Duodenal mucosa (tissue), 2 donors: ENCODE results near the gene CDK8.
"Not testable (repeated sequence)": the region's sequence is repeated elsewhere in the genome, so short reads cannot be mapped to it uniquely, and the experiment has no call there.

ENCODE experiments used
- H3K27ac ChIP-seq: one replicate; pipeline ENCODE4 v1.7.0; 2013; ENCODE audit warnings: low read depth, low read length
- H3K27me3 ChIP-seq, 2 donors: one replicate each; pipeline ENCODE4 v1.7.0; 2013; ENCODE audit warnings: low read length in 2 of 2, control low read depth in 1 of 2; ENCODE audit not compliant: insufficient read depth in 2 of 2, control insufficient read depth in 1 of 2
- H3K36me3 ChIP-seq, 2 donors: one replicate each; pipeline ENCODE4 v1.7.0; 2013; ENCODE audit warnings: low read length in 2 of 2, control low read depth in 1 of 2; ENCODE audit not compliant: insufficient read depth in 2 of 2, control insufficient read depth in 1 of 2
- H3K4me1 ChIP-seq, 2 donors: one replicate each; pipeline ENCODE4 v1.7.0; 2013; ENCODE audit warnings: low read length in 2 of 2, control low read depth in 1 of 2; ENCODE audit not compliant: insufficient read depth in 2 of 2, control insufficient read depth in 1 of 2
- H3K4me3 ChIP-seq, 2 donors: one replicate each; pipeline ENCODE4 v1.7.0; 2013; ENCODE audit warnings: low read length in 2 of 2, low read depth in 1 of 2
- H3K9ac ChIP-seq, 2 donors: one replicate each; pipeline ENCODE4 v1.7.0; 2013; ENCODE audit warnings: low read length in 2 of 2, low read depth in 1 of 2
- H3K9me3 ChIP-seq, 2 donors: one replicate each; pipeline ENCODE4 v1.7.0; 2013; ENCODE audit warnings: low read length in 2 of 2, control low read depth in 1 of 2; ENCODE audit not compliant: control insufficient read depth in 1 of 2

The CDK8 gene

DNA sequence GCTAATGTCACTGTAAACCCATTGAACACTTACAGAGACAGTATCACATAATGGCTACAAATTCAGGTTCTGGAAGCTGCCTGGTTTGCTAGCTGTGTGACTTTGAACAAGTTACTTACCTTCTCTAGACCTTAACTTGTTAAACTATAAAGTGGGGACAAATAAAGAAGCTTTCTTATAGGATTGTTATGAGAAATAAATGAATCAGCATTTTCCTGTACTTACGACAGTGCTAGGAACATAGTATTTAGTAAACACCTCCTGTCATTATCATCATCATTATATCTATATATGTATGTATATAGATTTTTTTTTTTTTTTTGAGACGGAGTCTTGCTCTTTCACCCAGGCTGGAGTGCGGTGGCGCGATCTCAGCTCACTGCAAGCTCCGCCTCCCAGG is 54.9 kb downstream of the CDK8 start:
- H3K27ac ChIP-seq, result no peak overlapping the region
- no peaks in the 10 kb centered on the region for H3K27me3 ChIP-seq
- no peaks in the 10 kb centered on the region for H3K36me3 ChIP-seq
- no peaks in the 10 kb centered on the region for H3K4me1 ChIP-seq
- no peaks in the 10 kb centered on the region for H3K9me3 ChIP-seq
- no peak overlapping the region for H3K4me3 ChIP-seq
- H3K9ac ChIP-seq, result no peak overlapping the region

- H3K9me3 ChIP-seq, result no peaks in the 10 kb centered on the region
- no peak overlapping the region for H3K4me3 ChIP-seq
- no peak overlapping the region for H3K27ac ChIP-seq
- H3K4me1 ChIP-seq, result no peaks in the 10 kb centered on the region
- no peak overlapping the region for H3K9ac ChIP-seq
- no peaks in the 10 kb centered on the region for H3K27me3 ChIP-seq
- no peaks in the 10 kb centered on the region for H3K36me3 ChIP-seq
These were observed 56.1 kb downstream of the CDK8 start for GRCh38 chr13:26310003-26310402.

GRCh38 chr13:26310470-26310869 is 56.5 kb downstream of the CDK8 start:
- no peaks in the 10 kb centered on the region for H3K27me3 ChIP-seq
- no peak overlapping the region for H3K4me3 ChIP-seq
- no peaks in the 10 kb centered on the region for H3K9me3 ChIP-seq
- H3K9ac ChIP-seq, result no peak overlapping the region
- no peaks in the 10 kb centered on the region for H3K36me3 ChIP-seq
- H3K27ac ChIP-seq, result no peak overlapping the region
- H3K4me1 ChIP-seq, result no peaks in the 10 kb centered on the region

- H3K27ac ChIP-seq, H3K4me1 ChIP-seq, H3K9me3 ChIP-seq: not testable (repeated sequence)
These were observed 58.1 kb downstream of the CDK8 start for GRCh38 chr13:26312019-26312418.

GRCh38 chr13:26316095-26316494 is 62.2 kb downstream of the CDK8 start:
- not testable (repeated sequence) for H3K9me3 ChIP-seq, H3K27me3 ChIP-seq, H3K36me3 ChIP-seq, H3K9ac ChIP-seq, H3K4me3 ChIP-seq, H3K27ac ChIP-seq, H3K4me1 ChIP-seq

More at GRCh38 chr13:26312019-26312418, 58.1 kb downstream of the CDK8 start:
- not testable (repeated sequence) for H3K4me3 ChIP-seq, H3K9ac ChIP-seq, H3K36me3 ChIP-seq, H3K27me3 ChIP-seq

DNA sequence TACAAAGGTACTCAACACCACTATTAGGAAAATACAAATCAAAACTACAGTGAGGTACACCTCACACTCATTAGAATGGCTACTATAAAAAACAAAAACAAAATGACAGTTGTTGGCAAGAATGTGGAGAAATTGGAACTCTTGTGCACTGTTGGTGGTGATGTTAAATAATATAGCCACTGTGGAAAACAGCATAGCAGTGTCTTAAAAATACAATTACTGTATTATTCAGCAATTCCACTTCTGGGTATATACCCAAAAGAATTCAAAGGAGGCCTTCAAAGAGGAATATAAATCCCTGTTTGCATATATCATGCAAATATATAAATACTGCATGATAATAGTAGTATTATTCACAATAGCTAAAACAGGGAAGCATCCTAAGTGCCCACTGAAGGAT is 66.8 kb downstream of the CDK8 start:
- Histone ChIP-seq H3K36me3 (no peaks in the 10 kb centered on the region), H3K4me3 (no peak overlapping the region), H3K27me3 (no peaks in the 10 kb centered on the region), H3K9ac (no peak overlapping the region), H3K27ac (no peak overlapping the region), H3K9me3 (no peaks in the 10 kb centered on the region), H3K4me1 (no peaks in the 10 kb centered on the region)

DNA sequence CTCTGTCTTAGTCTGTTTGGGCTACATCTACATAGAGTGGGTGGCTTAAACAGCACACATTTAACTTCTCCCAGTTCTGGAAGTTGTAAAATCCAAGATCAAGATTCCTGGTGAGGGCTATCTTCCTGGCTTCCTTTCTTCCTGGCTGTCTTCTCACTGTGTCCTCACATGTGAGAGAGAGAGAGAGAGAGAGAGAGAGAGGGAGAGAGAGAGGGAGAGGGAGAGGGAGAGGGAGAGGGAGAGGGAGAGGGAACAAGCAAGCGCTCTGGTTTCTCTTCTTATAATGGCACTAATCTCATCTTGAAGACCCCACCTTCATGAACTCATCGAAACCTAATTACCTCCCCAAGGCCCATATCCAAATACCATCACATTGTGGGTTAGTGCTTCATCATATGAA is 69.2 kb downstream of the CDK8 start:
- Histone ChIP-seq H3K27ac (no peak overlapping the region), H3K4me3 (no peak overlapping the region), H3K36me3 (no peaks in the 10 kb centered on the region), H3K4me1 (peaks cover 0 to 2% of the 10 kb centered on the region in 2 donors), H3K9ac (no peak overlapping the region), H3K27me3 (no peaks in the 10 kb centered on the region), H3K9me3 (no peaks in the 10 kb centered on the region)

- no peak overlapping the region for H3K4me3 ChIP-seq
These were observed 69.8 kb downstream of the CDK8 start for GRCh38 chr13:26323764-26324163.

GRCh38 chr13:26324294-26324693 is 70.4 kb downstream of the CDK8 start:
- Histone ChIP-seq H3K9ac (no peak overlapping the region), H3K36me3 (no peaks in the 10 kb centered on the region), H3K27ac (no peak overlapping the region), H3K9me3 (no peaks in the 10 kb centered on the region), H3K27me3 (no peaks in the 10 kb centered on the region), H3K4me1 (peaks cover 0 to 12% of the 10 kb centered on the region in 2 donors), H3K4me3 (no peak overlapping the region)

More at GRCh38 chr13:26323764-26324163, 69.8 kb downstream of the CDK8 start:
- no peak overlapping the region for H3K9ac ChIP-seq
- no peak overlapping the region for H3K27ac ChIP-seq
- no peaks in the 10 kb centered on the region for H3K9me3 ChIP-seq
- H3K4me1 ChIP-seq, result peaks cover 0 to 8% of the 10 kb centered on the region in 2 donors
- no peaks in the 10 kb centered on the region for H3K27me3 ChIP-seq
- no peaks in the 10 kb centered on the region for H3K36me3 ChIP-seq

DNA sequence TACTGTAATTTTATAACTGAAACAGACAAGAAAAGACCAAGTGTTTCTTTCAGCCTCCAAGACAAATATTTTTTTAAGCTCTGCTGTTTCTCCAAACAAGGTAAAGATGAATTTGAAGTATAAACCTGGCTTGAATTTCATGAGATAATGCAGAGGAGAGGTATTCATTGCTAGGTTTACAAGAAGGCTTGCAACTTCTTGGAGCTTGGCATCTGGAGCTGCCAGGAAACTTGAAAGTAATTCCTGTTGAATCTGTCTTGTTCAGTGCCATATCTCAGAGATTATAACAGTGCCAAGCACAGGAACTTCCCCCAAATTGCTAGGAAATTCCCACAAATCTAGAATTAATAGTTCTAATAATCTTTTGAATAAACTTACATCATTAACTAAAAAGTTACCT is 70.9 kb downstream of the CDK8 start:
- no peaks in the 10 kb centered on the region for H3K9me3 ChIP-seq
- H3K27ac ChIP-seq, result no peak overlapping the region
- H3K36me3 ChIP-seq, result no peaks in the 10 kb centered on the region
- H3K4me1 ChIP-seq, result peaks cover 0 to 12% of the 10 kb centered on the region in 2 donors
- no peak overlapping the region for H3K4me3 ChIP-seq
- no peak overlapping the region for H3K9ac ChIP-seq
- no peaks in the 10 kb centered on the region for H3K27me3 ChIP-seq

DNA sequence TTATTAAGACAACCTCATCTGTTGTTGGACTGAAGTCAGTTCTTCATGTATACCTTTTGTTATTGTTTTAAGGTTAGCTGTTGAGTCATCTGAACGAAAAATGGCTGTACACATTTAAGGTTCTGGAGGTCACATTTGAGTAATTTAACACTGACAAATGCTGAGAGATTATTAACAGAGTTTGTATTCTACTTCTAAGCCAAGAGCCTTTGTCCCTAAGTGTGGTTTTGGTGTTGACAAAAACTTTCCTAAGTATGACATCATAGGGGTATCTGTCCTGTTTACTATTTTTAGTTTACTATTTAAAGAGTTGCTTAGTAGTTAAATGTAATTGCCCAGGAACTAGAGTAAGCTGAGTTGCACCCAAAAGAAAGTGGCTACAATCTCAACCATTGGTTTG is 71.9 kb downstream of the CDK8 start:
- H3K27ac ChIP-seq, result no peak overlapping the region
- peaks cover 0 to 12% of the 10 kb centered on the region in 2 donors for H3K4me1 ChIP-seq
- no peaks in the 10 kb centered on the region for H3K9me3 ChIP-seq
- H3K36me3 ChIP-seq, result no peaks in the 10 kb centered on the region
- no peak overlapping the region for H3K4me3 ChIP-seq
- no peak overlapping the region for H3K9ac ChIP-seq
- no peaks in the 10 kb centered on the region for H3K27me3 ChIP-seq
